ENCODE results near the gene CEP104.

The CEP104 gene

DNA sequence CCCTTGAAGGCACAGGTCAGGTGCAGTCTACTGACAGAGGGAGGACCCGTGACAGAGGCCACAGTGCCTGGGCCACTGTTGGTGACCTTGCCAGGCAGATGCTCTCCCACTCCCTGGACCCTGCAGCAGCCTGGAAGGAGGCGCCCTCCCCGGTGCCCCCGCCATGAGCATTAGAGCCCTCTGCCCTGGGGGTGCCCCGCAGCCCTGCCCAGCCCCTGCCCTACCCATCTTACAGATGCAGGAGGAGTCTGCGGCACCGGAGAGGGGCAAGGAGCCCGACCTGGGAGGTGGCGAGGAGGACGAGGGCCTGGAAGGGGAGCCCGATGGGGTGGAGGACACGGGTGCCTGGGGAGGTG is 94.2 kb downstream of the CEP104 start:
- ChIA-PET CTCF (no interaction called here), POLR2A (no interaction called here)
- no peak overlapping the region for H3K4me3 ChIP-seq (ENCODE audit: low read depth, low read length)
- TF ChIP-seq, protein P1, sequence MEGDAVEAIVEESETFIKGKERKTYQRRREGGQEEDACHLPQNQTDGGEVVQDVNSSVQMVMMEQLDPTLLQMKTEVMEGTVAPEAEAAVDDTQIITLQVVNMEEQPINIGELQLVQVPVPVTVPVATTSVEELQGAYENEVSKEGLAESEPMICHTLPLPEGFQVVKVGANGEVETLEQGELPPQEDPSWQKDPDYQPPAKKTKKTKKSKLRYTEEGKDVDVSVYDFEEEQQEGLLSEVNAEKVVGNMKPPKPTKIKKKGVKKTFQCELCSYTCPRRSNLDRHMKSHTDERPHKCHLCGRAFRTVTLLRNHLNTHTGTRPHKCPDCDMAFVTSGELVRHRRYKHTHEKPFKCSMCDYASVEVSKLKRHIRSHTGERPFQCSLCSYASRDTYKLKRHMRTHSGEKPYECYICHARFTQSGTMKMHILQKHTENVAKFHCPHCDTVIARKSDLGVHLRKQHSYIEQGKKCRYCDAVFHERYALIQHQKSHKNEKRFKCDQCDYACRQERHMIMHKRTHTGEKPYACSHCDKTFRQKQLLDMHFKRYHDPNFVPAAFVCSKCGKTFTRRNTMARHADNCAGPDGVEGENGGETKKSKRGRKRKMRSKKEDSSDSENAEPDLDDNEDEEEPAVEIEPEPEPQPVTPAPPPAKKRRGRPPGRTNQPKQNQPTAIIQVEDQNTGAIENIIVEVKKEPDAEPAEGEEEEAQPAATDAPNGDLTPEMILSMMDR (IDR thresholded peaks at IDR 0.05; ENCODE audit: insufficient read depth, low read length, missing control alignments): no peak
- no peak for DNase-seq (ENCODE audit: low read depth, low spot score)

DNA sequence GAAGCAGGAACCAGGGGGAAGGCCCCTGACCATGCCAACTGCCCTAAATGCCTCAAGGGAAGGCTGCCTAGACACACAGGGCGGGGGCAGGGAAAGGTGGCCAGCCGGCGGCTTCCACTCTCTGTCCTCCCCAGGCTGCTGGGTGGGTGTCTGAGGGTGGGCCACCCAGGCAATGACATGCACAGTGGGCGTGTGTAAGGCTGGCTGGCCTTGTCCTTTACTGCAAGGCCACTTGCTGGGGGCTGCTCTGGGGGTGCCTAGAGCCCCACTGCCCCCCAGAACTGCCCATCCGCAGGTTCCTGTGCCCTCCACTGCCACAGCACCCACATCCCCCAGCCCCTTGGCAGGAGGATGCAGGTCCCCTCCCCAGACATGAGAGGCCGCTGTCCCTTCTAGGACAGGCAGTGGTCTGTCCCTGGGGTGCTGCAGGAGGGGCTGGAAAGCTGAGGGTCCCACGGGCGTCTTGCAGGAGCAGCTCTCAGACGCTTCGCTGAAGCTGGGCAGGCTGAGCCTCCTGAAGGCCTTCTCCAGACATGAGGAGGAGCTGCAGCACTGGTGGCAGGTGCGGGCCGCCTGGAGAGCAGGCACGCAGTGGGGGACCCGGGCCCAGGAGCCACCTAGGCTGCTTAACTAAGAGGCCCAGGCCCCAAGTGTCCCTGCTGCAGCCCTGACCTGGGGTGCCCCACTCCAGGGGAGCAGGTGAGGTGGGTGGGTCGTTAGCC is 94.7 kb downstream of the CEP104 start:
- ChIA-PET CTCF (no interaction called here), POLR2A (no interaction called here)
- TF ChIP-seq, protein P1 (IDR thresholded peaks at IDR 0.05; ENCODE audit: insufficient read depth, low read length, missing control alignments): no peak
- DNase-seq (ENCODE audit: low read depth, low spot score): no peak
- H3K4me3 ChIP-seq (ENCODE audit: low read depth, low read length): no peak overlapping the region

Measured in AG04449 (cell line).